ENCODE results near the gene ERP27. TPM values are rescaled to one million over a fixed set of nuclear protein-coding genes. Genes with fewer than 3 reads are reported as not detected.

ERP27 gene
- total RNA-seq, 1 donor from 2014 or later: not detected

GRCh38 chr12:14868916-14869506 is 69.3 kb downstream of the ERP27 start:
- no peak overlapping the region for H3K4me3 Mint-ChIP-seq
- H3K4me1 ChIP-seq: no peaks in the 10 kb centered on the region

More at GRCh38 chr12:14868916-14869506, 69.3 kb downstream of the ERP27 start:
- H4K20me1 ChIP-seq (ENCODE audit: low read depth): no peaks in the 10 kb centered on the region
- no peak overlapping the region for H3K4me3 ChIP-seq
- no peak overlapping the region for H3K27ac Mint-ChIP-seq
- no peaks in the 10 kb centered on the region for H3K27me3 Mint-ChIP-seq (ENCODE audit: insufficient read depth, low read depth)
- no peaks in the 10 kb centered on the region for H3K36me3 Mint-ChIP-seq
- no peak overlapping the region for H3K9ac ChIP-seq
- H3K4me1 Mint-ChIP-seq: no peaks in the 10 kb centered on the region
- no peaks in the 10 kb centered on the region for H3K9me3 ChIP-seq (ENCODE audit: low read depth)
- no peak overlapping the region for H3K4me2 ChIP-seq
- no peaks in the 10 kb centered on the region for H3F3A ChIP-seq (ENCODE audit: low read depth)
- H3K9me3 Mint-ChIP-seq: peaks cover 12% of the 10 kb centered on the region
- H3K27me3 ChIP-seq: no peaks in the 10 kb centered on the region
- DNase-seq (ENCODE audit: low spot score): no peak
- H3K79me2 ChIP-seq (ENCODE audit: low read depth): no peaks in the 10 kb centered on the region
- no peak overlapping the region for H2AFZ ChIP-seq (replicated peaks)
- no peak for TF ChIP-seq EZH2 (IDR thresholded peaks at IDR 0.05)
- no peak for TF ChIP-seq CTCF (IDR thresholded peaks at IDR 0.05)
- TF ChIP-seq EZH2phosphoT487 (IDR thresholded peaks at IDR 0.05): no peak
- H3K36me3 ChIP-seq: no peaks in the 10 kb centered on the region
- H3K27ac ChIP-seq: no peak overlapping the region

Other genes starting within 250 kb of the ERP27 start
- gene GUCY2C, start 241.9 kb downstream of the ERP27 start, total RNA-seq (ENCODE audit: low replicate concordance): not detected in 2 replicates
- 41.6 and 53.5 TPM in 2 replicates for gene WBP11, start 135.1 kb downstream of the ERP27 start, total RNA-seq (ENCODE audit: low replicate concordance)
- 5.4 and 7.0 TPM in 2 replicates for gene C12orf60, start 134.9 kb downstream of the ERP27 start, total RNA-seq (ENCODE audit: low replicate concordance)
- gene SMCO3, start 124.4 kb downstream of the ERP27 start, total RNA-seq (ENCODE audit: low replicate concordance): not detected in 2 replicates
- gene ART4, start 95.0 kb downstream of the ERP27 start, total RNA-seq (ENCODE audit: low replicate concordance): not detected in 2 replicates
- not detected in 2 replicates for gene MGP, start 52.7 kb downstream of the ERP27 start, total RNA-seq (ENCODE audit: low replicate concordance)
- not detected in 2 replicates for gene ARHGDIB, start 23.1 kb upstream of the ERP27 start, total RNA-seq (ENCODE audit: low replicate concordance)
- not detected in 2 replicates for gene PDE6H, start 34.5 kb upstream of the ERP27 start, total RNA-seq (ENCODE audit: low replicate concordance)

All from neural progenitor cell (in vitro differentiated cells).